ENCODE measurements around the gene IL6.
"Not testable (repeated sequence)": the region's sequence is repeated elsewhere in the genome, so short reads cannot be mapped to it uniquely, and the experiment has no call there.

GRCh38 chr7:22688934-22689333 is 38.1 kb upstream of the IL6 start:
- not testable (repeated sequence) for TF ChIP-seq CTCF (IDR thresholded peaks at IDR 0.05; ENCODE audit: insufficient read depth, low read length); POLR2AphosphoS5 (IDR thresholded peaks at IDR 0.05; ENCODE audit: low read depth); SPI1 (IDR thresholded peaks at IDR 0.05; ENCODE audit: borderline replicate concordance, low read depth); REST (IDR thresholded peaks at IDR 0.05; ENCODE audit: insufficient replicate concordance, low read depth); GABPA (IDR thresholded peaks at IDR 0.05; ENCODE audit: low read depth)
